IMR-90 (cell line): ENCODE measurements around the gene PPDPF. TPM values are rescaled to one million over a fixed set of nuclear protein-coding genes. Genes with fewer than 3 reads are reported as not detected.

Experiments
- ATAC-seq: fragments of 200-7000 bp; cut with Tn5 transposase; 2 replicates; pipeline ENCODE4 v1.9.1; 2020; ENCODE audit warnings: low read depth, mild to moderate bottlenecking, moderate library complexity
- BruUV-seq: library from RNA; stranded (reverse); fragments of 400-500 nt; replicated peaks from 2 replicates; lab custom pipeline; 2021; lab: Mats Ljungman, UMichigan
- CTCF ChIA-PET: fragments of 300-600 bp; formaldehyde crosslinking; extraction: SDS; loops from one replicate; lab custom pipeline; 2021; ENCODE audit warnings: antibody characterized with exemption; lab: Yijun Ruan, JAX
- POLR2A ChIA-PET: fragments of 300-600 bp; sonication (Branson Sonifier 250); formaldehyde crosslinking; loops from one replicate; lab custom pipeline; 2022; ENCODE audit warnings: antibody characterized with exemption; ENCODE audit not compliant: unreplicated experiment; lab: Charles Lee
- DNase-seq: peaks from one replicate; pipeline ENCODE4 v3.0.0; 2013
- H2AFZ ChIP-seq: replicated peaks from 2 replicates; pipeline ENCODE3; 2013; ENCODE audit warnings: low read length, mild to moderate bottlenecking; ENCODE audit not compliant: poor library complexity
- H2AK5ac ChIP-seq: 2 replicates; pipeline ENCODE4 v1.6.1; 2013; ENCODE audit warnings: low read depth, low read length, inconsistent platforms
- H2AK9ac ChIP-seq: replicated peaks from 2 replicates; pipeline ENCODE3; 2013; ENCODE audit warnings: mild to moderate bottlenecking, low read depth, low read length, moderate library complexity; ENCODE audit not compliant: poor library complexity
- H2BK120ac ChIP-seq: 2 replicates; pipeline ENCODE4 v1.6.1; 2013; ENCODE audit warnings: low read depth, low read length, inconsistent platforms
- H2BK15ac ChIP-seq: 3 replicates; pipeline ENCODE4 v1.6.1; 2013; ENCODE audit warnings: low read depth, low read length, inconsistent platforms
- H2BK20ac ChIP-seq: 2 replicates; pipeline ENCODE4 v1.6.1; 2013; ENCODE audit warnings: low read depth, mild to moderate bottlenecking, inconsistent platforms, low read length, moderate library complexity
- H2BK5ac ChIP-seq: 2 replicates; pipeline ENCODE4 v1.6.1; 2013; ENCODE audit warnings: mild to moderate bottlenecking, low read depth, low read length, inconsistent platforms; ENCODE audit not compliant: poor library complexity, severe bottlenecking
- H3K14ac ChIP-seq: replicated peaks from 2 replicates; pipeline ENCODE4 v1.6.1; 2013; ENCODE audit warnings: low read depth, low read length, inconsistent platforms
- H3K18ac ChIP-seq: 2 replicates; pipeline ENCODE4 v1.6.1; 2013; ENCODE audit warnings: low read depth, low read length, control low read depth
- H3K23ac ChIP-seq: 2 replicates; pipeline ENCODE4 v1.6.1; 2013; ENCODE audit warnings: low read depth, low read length, inconsistent platforms
- H3K27ac ChIP-seq: 2 replicates; pipeline ENCODE4 v1.5.1; 2013; ENCODE audit warnings: mild to moderate bottlenecking, control low read depth, low read length; ENCODE audit not compliant: insufficient read depth
- H3K27me3 ChIP-seq: 2 replicates; pipeline ENCODE4 v1.6.1; 2013; ENCODE audit warnings: low read length; ENCODE audit not compliant: control insufficient read depth, insufficient read depth
- H3K36me3 ChIP-seq: 2 replicates; pipeline ENCODE4 v1.6.1; 2013; ENCODE audit warnings: low read length, mixed read lengths; ENCODE audit not compliant: control insufficient read depth, insufficient read depth
- H3K4ac ChIP-seq: 2 replicates; pipeline ENCODE4 v1.6.1; 2013; ENCODE audit warnings: low read depth, low read length, inconsistent platforms
- H3K4me1 ChIP-seq: 2 replicates; pipeline ENCODE4 v1.6.1; 2013; ENCODE audit warnings: low read length, mixed read lengths; ENCODE audit not compliant: control insufficient read depth, insufficient read depth
- H3K4me2 ChIP-seq: 2 replicates; pipeline ENCODE4 v1.6.1; 2013; ENCODE audit warnings: low read depth, mild to moderate bottlenecking, control low read depth, low read length, moderate library complexity
- H3K4me3 ChIP-seq: 2 replicates; pipeline ENCODE4 v1.5.1; 2013; ENCODE audit warnings: low read depth, mild to moderate bottlenecking, control low read depth, low read length, moderate library complexity; ENCODE audit not compliant: insufficient read depth
- H3K56ac ChIP-seq: 2 replicates; pipeline ENCODE4 v1.6.1; 2013; ENCODE audit warnings: low read length, inconsistent platforms; ENCODE audit not compliant: insufficient read depth; ENCODE audit errors: extremely low read depth
- H3K79me1 ChIP-seq, 2 experiments: 2 replicates each; pipeline ENCODE4 v1.6.1; 2013; ENCODE audit warnings: low read length in 2 of 2, inconsistent platforms in 1 of 2, low read depth in 1 of 2
- H3K9ac ChIP-seq: 2 replicates; pipeline ENCODE4 v1.6.1; 2013; ENCODE audit warnings: low read depth, low read length, control low read depth
- H3K9me1 ChIP-seq: 2 replicates; pipeline ENCODE4 v1.6.1; 2013; ENCODE audit warnings: low read length, inconsistent platforms; ENCODE audit not compliant: insufficient read depth
- H3K9me3 ChIP-seq: 2 replicates; pipeline ENCODE4 v1.6.1; 2013; ENCODE audit warnings: low read length; ENCODE audit not compliant: control insufficient read depth, insufficient read depth
- H4K20me1 ChIP-seq: 2 replicates; pipeline ENCODE4 v1.6.1; 2013; ENCODE audit warnings: low read length, inconsistent platforms; ENCODE audit not compliant: insufficient read depth
- H4K5ac ChIP-seq: 2 replicates; pipeline ENCODE4 v1.6.1; 2013; ENCODE audit warnings: mild to moderate bottlenecking, low read depth, low read length, control low read depth
- H4K8ac ChIP-seq, 2 experiments: 2 replicates each; pipeline ENCODE4 v1.6.1; 2013; ENCODE audit warnings: low read depth in 2 of 2, low read length in 2 of 2, control low read depth in 1 of 2, inconsistent platforms in 1 of 2
- H4K91ac ChIP-seq: 2 replicates; pipeline ENCODE4 v1.6.1; 2013; ENCODE audit warnings: low read depth, low read length, inconsistent platforms; ENCODE audit not compliant: insufficient read depth
- BHLHE40 ChIP-seq: fragments of 150-350 bp; IDR thresholded peaks from 2 replicates; pipeline ENCODE4 v1.6.1; 2016; ENCODE audit warnings: mild to moderate bottlenecking, low read depth, low read length
- CEBPB ChIP-seq: IDR thresholded peaks from 2 replicates; pipeline ENCODE4 v1.6.1; 2012; ENCODE audit warnings: low read depth, low read length, improper control_type of control experiment
- CHD1 ChIP-seq: IDR thresholded peaks from 2 replicates; pipeline ENCODE4 v1.6.1; 2012; ENCODE audit warnings: low read depth, low read length, improper control_type of control experiment
- CTCF ChIP-seq: conservative IDR thresholded peaks from 2 replicates; pipeline ENCODE4 v1.5.1; 2012; ENCODE audit warnings: mild to moderate bottlenecking, low read depth, low read length, improper control_type of control experiment
- MAZ ChIP-seq: IDR thresholded peaks from 2 replicates; pipeline ENCODE4 v1.6.1; 2012; ENCODE audit warnings: low read depth, mild to moderate bottlenecking, low read length, improper control_type of control experiment, moderate library complexity, borderline replicate concordance
- POLR2A ChIP-seq: IDR thresholded peaks from 2 replicates; pipeline ENCODE4 v1.6.1; 2012; ENCODE audit warnings: mild to moderate bottlenecking, low read depth, low read length
- RCOR1 ChIP-seq: IDR thresholded peaks from 2 replicates; pipeline ENCODE4 v1.6.1; 2012; ENCODE audit warnings: mild to moderate bottlenecking, low read length, improper control_type of control experiment; ENCODE audit not compliant: insufficient replicate concordance
- SMC3 ChIP-seq: fragments of 150-350 bp; IDR thresholded peaks from 2 replicates; pipeline ENCODE4 v1.6.1; 2016; ENCODE audit warnings: low read depth, mild to moderate bottlenecking, antibody characterized with exemption, low read length, moderate library complexity
- USF2 ChIP-seq: fragments of 150-350 bp; IDR thresholded peaks from 2 replicates; pipeline ENCODE4 v1.6.1; 2017; ENCODE audit warnings: mild to moderate bottlenecking, antibody characterized with exemption, low read length, low read depth
- WGBS, 2 experiments: methylation state at CpG; one replicate each; pipeline versions ENCODE4 v1.1.5 to v1.1.7; 2013; ENCODE audit warnings: missing lambda C conversion rate in 2 of 2; ENCODE audit not compliant: insufficient read length in 1 of 2; ENCODE audit errors: extremely low coverage in 2 of 2; 5-methylcytosine and 5-hydroxymethylcytosine counted together
- dilution Hi-C: fragments of 300-500 bp; cut with HindIII; formaldehyde crosslinking; loops from one replicate; pipeline ENCODE4 v1.14.3; 2018; ENCODE audit warnings: low sequenced_read_pairs; ENCODE audit not compliant: unreplicated experiment
- in situ Hi-C: fragments of 300-500 bp; cut with MboI; formaldehyde crosslinking; loops from 3 replicates; pipeline ENCODE4 v1.14.3; 2019; ENCODE audit warnings: low sequenced_read_pairs, inconsistent platforms, mixed read lengths
- intact Hi-C: fragments of 100-400 bp; cut with micrococcal nuclease; formaldehyde crosslinking; loops from 2 replicates; pipeline ENCODE4 v1.10.0; 2022
- polyA plus RNA-seq, 3 experiments: library from polyadenylated mRNA; depleted of rRNA; stranded (reverse); fragments of >200 nt; gene quantifications; 2 replicates each; pipeline ENCODE4 v1.2.3, GENCODE V29; 2012; ENCODE audit warnings: low replicate concordance in 1 of 3
- total RNA-seq: library from RNA; depleted of rRNA; stranded (reverse); fragments of >200 nt; gene quantifications from 2 replicates; pipeline ENCODE4 v1.2.3, GENCODE V29; 2012

PPDPF gene
- total and polyA plus RNA-seq, 2 of the 4 experiments (the other 2 are of a cell fraction), result 12.9 to 171 TPM

DNA sequence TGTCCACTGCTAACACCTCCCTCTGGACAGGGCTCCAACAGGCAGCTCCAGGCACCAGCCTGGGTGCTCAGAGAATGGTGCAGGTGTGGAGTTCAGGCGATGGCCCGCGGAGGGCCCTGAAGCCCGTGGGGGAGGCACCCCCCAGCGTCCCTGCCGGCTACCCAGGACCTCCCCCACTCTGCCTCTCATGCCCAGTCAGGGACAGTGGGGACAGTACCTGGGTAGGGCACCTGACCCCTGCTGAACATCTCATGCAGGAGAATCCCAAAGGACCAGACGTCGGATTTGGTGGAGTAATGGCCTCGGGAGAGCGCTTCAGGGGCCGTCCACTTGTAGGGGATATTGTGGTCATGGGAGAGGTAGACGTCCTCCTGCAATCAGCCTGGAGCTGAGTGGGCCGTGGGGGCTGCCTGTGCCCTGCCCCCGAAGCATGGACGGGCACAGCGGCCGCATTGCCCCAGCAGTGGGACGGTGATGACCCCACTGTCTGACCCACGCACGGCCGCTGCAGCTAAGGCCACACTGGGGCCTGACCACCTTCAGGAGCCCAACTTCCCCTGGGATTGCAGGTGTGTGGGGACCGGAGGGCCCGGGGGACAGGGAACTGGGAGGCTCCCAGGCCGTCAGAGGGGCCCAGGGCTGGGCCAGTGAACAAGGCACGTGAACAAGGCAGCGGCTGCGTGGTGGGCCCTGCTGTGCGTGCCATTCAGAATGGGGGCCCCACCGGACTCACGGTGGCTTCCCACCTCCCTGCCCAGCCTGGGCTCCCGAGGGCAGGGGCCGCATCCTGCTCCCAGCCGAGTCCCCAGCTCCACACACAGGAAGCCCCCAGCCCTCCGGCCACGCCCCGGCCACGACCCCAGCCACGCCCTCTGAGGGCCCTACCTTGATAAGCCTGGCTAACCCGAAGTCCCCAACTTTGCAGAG, 9.6 kb downstream of the PPDPF start:
- POLR2A ChIA-PET, result interaction anchor here (0.5 kb wide), 1 partner anchor 180 kb away, joined by 4 read pairs; no protein-coding TSS in a partner anchor
- peak overlapping the region; percentile 28 for H2AK9ac ChIP-seq
- no peaks in the 10 kb centered on the region for H3K79me1 ChIP-seq
- no peak overlapping the region for H3K4me3 ChIP-seq
- no peak overlapping the region for H4K5ac ChIP-seq
- no peak overlapping the region for H3K4me2 ChIP-seq
- no peaks in the 10 kb centered on the region for H4K20me1 ChIP-seq
- H3K4ac ChIP-seq, result no peak overlapping the region
- H3K56ac ChIP-seq, result no peak overlapping the region
- no peak overlapping the region for H2AFZ ChIP-seq
- H4K91ac ChIP-seq, result no peak overlapping the region
- H3K27ac ChIP-seq, result no peak overlapping the region
- H3K9me1 ChIP-seq, result no peaks in the 10 kb centered on the region
- intact Hi-C loops, result loop anchor here (10.0 kb wide), 1 partner anchor 125 kb away; the partner anchor contains the start of genes RTEL1 and STMN3
- in situ Hi-C loops, result loop anchor here (10.0 kb wide), 2 partner anchors 335 to 445 kb away; partner anchors contain the start of genes ABHD16B, SAMD10 and TPD52L2
- dilution Hi-C loops, result no loop called here
- H2AK5ac ChIP-seq, result no peak overlapping the region
- H3K36me3 ChIP-seq, result no peaks in the 10 kb centered on the region
- DNase-seq, result no peak
- H3K4me1 ChIP-seq, result no peaks in the 10 kb centered on the region
- BruUV-seq, result no TSS peak
- no peak overlapping the region for H3K14ac ChIP-seq
- H4K8ac ChIP-seq, result no peak overlapping the region
- no peak overlapping the region for H3K23ac ChIP-seq
- no peak for ATAC-seq
- no peak overlapping the region for H2BK5ac ChIP-seq
- H2BK120ac ChIP-seq, result no peak overlapping the region
- peaks cover 4% of the 10 kb centered on the region; the same call in 1 of the 2 replicates for H3K27me3 ChIP-seq
- no peak overlapping the region for H2BK20ac ChIP-seq
- no peak overlapping the region for H3K18ac ChIP-seq
- H3K9me3 ChIP-seq, result no peaks in the 10 kb centered on the region
- CTCF ChIA-PET, result no interaction called here
- 85% methylated on average over 26 of the region's 39 CpGs; no CpG with 5 or more reads in 1 of the 2 experiments for WGBS, 2 experiments
- TF ChIP-seq CTCF, result no peak
- no peak; the same call in 1 of the 2 replicates for TF ChIP-seq POLR2A
- no peak for TF ChIP-seq USF2
- TF ChIP-seq RCOR1, result no peak
- TF ChIP-seq BHLHE40, result no peak
- TF ChIP-seq CEBPB, result no peak
- no peak for TF ChIP-seq SMC3
- no peak for TF ChIP-seq MAZ
- no peak for TF ChIP-seq CHD1
- H3K9ac ChIP-seq, result no peak overlapping the region
- H2BK15ac ChIP-seq, result no peak overlapping the region
